HepG2 (cell line): ENCODE data around the gene PRKAG3. TPM values are rescaled to one million over a fixed set of nuclear protein-coding genes. Genes with fewer than 3 reads are reported as not detected.

Experiments
- ARNT2 ChIP-seq: sonication (generic); formaldehyde crosslinking; IDR thresholded peaks from 2 replicates; pipeline ENCODE4 v1.8.0; 2022; ENCODE audit warnings: mild to moderate bottlenecking, low read depth, missing genetic modification reagents, moderate library complexity
- ATF3 ChIP-seq: sonication (generic); formaldehyde crosslinking; IDR thresholded peaks from 2 replicates; pipeline ENCODE4 v1.4.0; 2020; ENCODE audit warnings: missing genetic modification reagents
- CREM ChIP-seq, 2 experiments: sonication (generic) in 1 of 2; formaldehyde crosslinking in 1 of 2; IDR thresholded peaks; 2 replicates each; pipeline versions ENCODE4 v1.4.0 to v1.6.1; 2016 to 2020; ENCODE audit warnings: antibody characterized with exemption in 1 of 2, mild to moderate bottlenecking in 1 of 2, missing genetic modification reagents in 1 of 2
- FOSL2 ChIP-seq: sonication (generic); formaldehyde crosslinking; IDR thresholded peaks from 2 replicates; pipeline ENCODE4 v1.4.0; 2020; ENCODE audit warnings: missing genetic modification reagents
- FOXK2 ChIP-seq: fragments of 450-650 bp; IDR thresholded peaks from 2 replicates; pipeline ENCODE4 v1.6.1; 2016
- LCORL ChIP-seq, 2 experiments: fragments of 450-650 bp in 1 of 2; sonication (generic) in 1 of 2; formaldehyde crosslinking in 1 of 2; IDR thresholded peaks; 2 replicates each; pipeline versions ENCODE4 v1.5.0 to v1.6.1; 2017 to 2020; ENCODE audit warnings: antibody characterized with exemption in 1 of 2, missing genetic modification reagents in 1 of 2
- MBD4 ChIP-seq: IDR thresholded peaks from 2 replicates; pipeline ENCODE4 v1.6.1; 2012; ENCODE audit warnings: low read length, inconsistent platforms, borderline replicate concordance
- PAWR ChIP-seq: sonication (generic); formaldehyde crosslinking; IDR thresholded peaks from 2 replicates; pipeline ENCODE4 v1.4.0; 2020; ENCODE audit warnings: missing genetic modification reagents, mild to moderate bottlenecking, borderline replicate concordance
- RBM22 ChIP-seq: fragments of 200-400 bp; formaldehyde crosslinking; optimal IDR thresholded peaks from 2 replicates; pipeline ENCODE3; 2017; ENCODE audit warnings: mild to moderate bottlenecking, low read length, moderate library complexity
- REL ChIP-seq: sonication (generic); formaldehyde crosslinking; conservative IDR thresholded peaks from 2 replicates; pipeline ENCODE4 v1.8.0; 2022; ENCODE audit warnings: mild to moderate bottlenecking, missing genetic modification reagents, moderate library complexity
- SAP130 ChIP-seq: IDR thresholded peaks from 2 replicates; pipeline ENCODE4 v1.6.1; 2016; ENCODE audit warnings: low read depth
- SIN3A ChIP-seq: IDR thresholded peaks from 2 replicates; pipeline ENCODE4 v1.6.1; 2011; ENCODE audit warnings: low read depth, mild to moderate bottlenecking, control low read depth, low read length, borderline replicate concordance
- TEAD3 ChIP-seq: optimal IDR thresholded peaks from 2 replicates; pipeline ENCODE3; 2016; ENCODE audit warnings: borderline replicate concordance
- TSC22D2 ChIP-seq: sonication (generic); formaldehyde crosslinking; IDR thresholded peaks from 2 replicates; pipeline ENCODE4 v1.5.1; 2020; ENCODE audit warnings: missing genetic modification reagents, mild to moderate bottlenecking, borderline replicate concordance
- ZFP36L1 ChIP-seq: sonication (generic); formaldehyde crosslinking; IDR thresholded peaks from 2 replicates; pipeline ENCODE4 v1.8.0; 2022; ENCODE audit warnings: mild to moderate bottlenecking, missing genetic modification reagents, moderate library complexity
- ZFY ChIP-seq: sonication (generic); formaldehyde crosslinking; IDR thresholded peaks from 2 replicates; pipeline ENCODE4 v1.4.0; 2020; ENCODE audit warnings: missing genetic modification reagents
- ZMYM4 ChIP-seq: sonication (generic); formaldehyde crosslinking; IDR thresholded peaks from 2 replicates; pipeline ENCODE4 v1.8.1; 2023; ENCODE audit warnings: mild to moderate bottlenecking, missing genetic modification reagents
- ZNF10 ChIP-seq: sonication (generic); formaldehyde crosslinking; IDR thresholded peaks from 2 replicates; pipeline ENCODE4 v1.4.0; 2020; ENCODE audit warnings: mild to moderate bottlenecking, low read depth, missing genetic modification reagents, borderline replicate concordance
- ZNF142 ChIP-seq: sonication (generic); formaldehyde crosslinking; IDR thresholded peaks from 2 replicates; pipeline ENCODE4 v1.4.0; 2020; ENCODE audit warnings: missing genetic modification reagents
- ZNF251 ChIP-seq: sonication (generic); formaldehyde crosslinking; IDR thresholded peaks from 2 replicates; pipeline ENCODE4 v1.9.0; 2021; ENCODE audit warnings: mild to moderate bottlenecking, missing genetic modification reagents
- ZNF292 ChIP-seq: sonication (generic); formaldehyde crosslinking; IDR thresholded peaks from 2 replicates; pipeline ENCODE4 v1.8.1; 2022; ENCODE audit warnings: mild to moderate bottlenecking, low read depth, missing genetic modification reagents, borderline replicate concordance
- ZNF367 ChIP-seq: sonication (generic); formaldehyde crosslinking; IDR thresholded peaks from 2 replicates; pipeline ENCODE4 v1.4.0; 2020; ENCODE audit warnings: missing genetic modification reagents, borderline replicate concordance
- ZNF512 ChIP-seq: sonication (generic); formaldehyde crosslinking; IDR thresholded peaks from 2 replicates; pipeline ENCODE4 v1.4.0; 2020; ENCODE audit warnings: mild to moderate bottlenecking, missing genetic modification reagents
- ZNF605 ChIP-seq: sonication (generic); formaldehyde crosslinking; IDR thresholded peaks from 2 replicates; pipeline ENCODE4 v1.8.0; 2022; ENCODE audit warnings: mild to moderate bottlenecking, missing genetic modification reagents
- ZNF703 ChIP-seq: sonication (generic); formaldehyde crosslinking; IDR thresholded peaks from 2 replicates; pipeline ENCODE4 v1.5.1; 2020; ENCODE audit warnings: missing genetic modification reagents, mild to moderate bottlenecking, moderate library complexity, borderline replicate concordance
- polyA plus RNA-seq, 8 experiments: library from polyadenylated mRNA; depleted of rRNA in 3 of 8; stranded (reverse) in 7 of 8; unstranded in 1 of 8; fragments of >200 nt; fragmentation: Illumina TruSeq in 4 of 8; extraction: Trizol in 4 of 8; gene quantifications; 2 replicates each; pipeline versions ENCODE4 v1.2.1 to v1.2.3, GENCODE V29; 2011 to 2016; ENCODE audit warnings: low read depth in 4 of 8, missing spikeins in 1 of 8, mixed read lengths in 1 of 8; ENCODE audit not compliant: insufficient read depth in 1 of 8
- total RNA-seq, 5 experiments: library from RNA; depleted of rRNA; stranded (reverse); fragments of >200 nt; fragmentation: Illumina TruSeq; extraction: Trizol; gene quantifications; 2 replicates each; pipeline ENCODE4 v1.2.3, GENCODE V29; 2016; ENCODE audit warnings: low read depth in 1 of 5

Gene PRKAG3
- total and polyA plus RNA-seq, 2 of the 13 experiments (the other 11 are each of a cell fraction or from before 2014, with no cell fraction given), result not detected

- TF ChIP-seq ZNF142 (CRISPR knock-in tag) (no peak), ZNF512 (no peak), ZNF292 (CRISPR knock-in tag) (0 out of 2 replicates have a peak, but pooled peaks have one; percentile 20), SIN3A (no peak), ZNF251 (no peak), ZNF367 (CRISPR knock-in tag) (no peak), ZMYM4 (CRISPR knock-in tag) (peak; percentile 34; the same call in 1 of the 2 replicates), ATF3 (no peak), FOSL2 (CRISPR knock-in tag) (0 out of 2 replicates have a peak, but pooled peaks have one; percentile 7), ZNF10 (no peak), ZNF703 (CRISPR knock-in tag) (no peak), TEAD3 (no peak), LCORL (IDR thresholded peaks at IDR 0.05) (no peak), LCORL (CRISPR knock-in tag; IDR thresholded peaks at IDR 0.05) (0 out of 2 replicates have a peak, but pooled peaks have one; percentile 34), TSC22D2 (no peak), RBM22 (no peak), ZNF605 (CRISPR knock-in tag) (0 out of 2 replicates have a peak, but pooled peaks have one; percentile 34), SAP130 (CRISPR knock-in tag) (peak; percentile 62), MBD4 (no peak), CREM (IDR thresholded peaks at IDR 0.05) (no peak), CREM (CRISPR knock-in tag; IDR thresholded peaks at IDR 0.05) (no peak), FOXK2 (no peak), PAWR (no peak), ZFY (CRISPR knock-in tag) (no peak), REL (CRISPR knock-in tag) (no peak), ARNT2 (CRISPR knock-in tag) (no peak), ZFP36L1 (CRISPR knock-in tag) (no peak)
Measured at GRCh38 chr2:218785103-218785502, 46.5 kb downstream of the PRKAG3 start (continued).
